Activated T-cell treated with anti-CD3 and anti-CD28 coated beads for 4 hours (primary cell): ENCODE results near the gene VWA8.
"Not testable (repeated sequence)": the region's sequence is repeated elsewhere in the genome, so short reads cannot be mapped to it uniquely, and the experiment has no call there.

ENCODE experiments used
- DNase-seq: peaks from one replicate; pipeline ENCODE4 v3.0.0-alpha.2; 2020

Gene VWA8

GRCh38 chr13:41791056-41791455 lies 169.9 kb downstream of the VWA8 start:
- no peak for DNase-seq

GRCh38 chr13:41788552-41788951 lies 172.4 kb downstream of the VWA8 start:
- no peak for DNase-seq

DNA sequence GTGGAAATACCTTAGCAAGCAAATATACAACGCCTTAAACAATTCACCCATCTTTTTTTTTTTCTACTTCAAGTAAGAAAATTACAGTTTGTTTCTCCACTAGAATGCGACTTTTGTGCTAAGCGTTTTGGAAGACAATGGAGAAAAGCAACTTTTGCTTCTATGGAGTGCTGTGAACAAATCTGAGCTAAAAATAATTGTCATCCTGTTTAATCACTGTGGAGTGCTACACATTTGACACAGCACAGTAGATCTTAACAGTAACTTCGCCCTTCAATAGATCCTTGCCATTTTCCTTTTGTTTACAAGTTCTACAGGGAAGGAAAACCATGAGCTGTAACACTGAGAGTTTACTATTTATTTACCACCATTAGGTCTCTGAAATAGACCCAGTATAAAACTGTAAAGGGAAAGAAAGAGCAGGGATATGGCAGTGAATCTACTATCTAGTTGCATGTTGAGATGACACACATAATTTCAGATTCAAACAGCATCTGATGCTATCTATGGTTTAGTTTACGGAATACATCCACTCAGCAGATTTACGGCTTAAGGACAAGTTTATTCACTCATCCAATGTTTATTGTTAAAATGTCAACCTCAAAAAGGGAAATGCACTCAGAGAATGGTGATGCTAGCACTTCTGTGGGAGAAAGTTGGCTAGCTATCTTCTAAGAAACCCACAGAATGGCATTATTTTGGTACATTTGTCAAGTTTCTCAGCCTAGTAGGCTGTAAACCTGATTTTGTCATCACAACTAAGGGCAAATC lies 175.3 kb downstream of the VWA8 start:
- no peak for DNase-seq

DNA sequence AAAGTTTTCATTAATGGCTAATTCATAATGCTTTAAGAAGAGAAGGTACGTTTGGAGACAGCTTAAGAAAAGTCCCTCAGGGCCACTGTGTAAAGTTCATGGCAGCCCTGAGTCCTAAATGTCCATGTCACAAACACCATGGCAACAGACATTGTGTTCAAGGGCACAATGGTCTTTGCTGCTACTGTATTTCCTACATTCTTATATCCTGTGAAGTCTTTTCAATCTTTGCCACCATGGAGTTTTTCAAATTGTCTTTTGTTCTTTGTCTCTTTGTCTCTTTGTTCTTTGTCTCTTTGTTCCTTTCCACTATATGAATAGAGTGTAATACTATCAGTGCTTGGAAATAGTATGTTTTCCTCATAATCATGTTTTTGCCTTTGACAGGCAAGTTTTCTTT lies 178.8 kb downstream of the VWA8 start:
- DNase-seq = no peak

- DNase-seq = no peak
Measured at GRCh38 chr13:41780715-41781706, 179.9 kb downstream of the VWA8 start.

GRCh38 chr13:41775251-41775650 lies 185.7 kb downstream of the VWA8 start:
- DNase-seq = no peak

DNA sequence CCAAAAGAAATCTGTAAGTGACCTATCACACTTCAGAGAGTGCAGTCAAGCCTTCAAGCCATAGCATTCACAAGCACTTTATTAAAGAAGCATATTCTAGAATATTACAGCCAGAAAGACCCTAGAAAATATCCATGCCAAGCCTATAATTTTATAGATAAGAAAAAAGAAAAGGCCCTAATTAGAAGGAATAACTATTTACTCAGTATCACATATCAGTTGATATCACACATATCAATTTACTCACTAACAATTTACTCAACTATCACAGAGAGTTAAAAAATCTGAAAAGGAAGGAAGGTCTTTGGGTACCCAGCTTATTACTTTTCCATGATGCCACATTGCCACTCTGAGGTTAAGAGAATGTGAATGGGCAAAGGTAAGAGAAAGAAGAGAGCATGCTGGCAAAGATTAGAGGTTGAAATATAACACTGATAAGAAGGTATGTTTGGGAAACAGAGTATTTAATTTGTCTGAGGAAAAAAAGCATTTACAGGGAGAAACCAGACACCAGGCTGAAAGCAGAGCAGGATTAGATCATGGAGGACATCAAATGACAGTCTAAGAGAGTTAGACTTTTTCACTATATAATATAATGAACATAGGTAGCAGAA lies 186.2 kb downstream of the VWA8 start:
- no peak for DNase-seq

GRCh38 chr13:41767801-41768200 lies 193.1 kb downstream of the VWA8 start:
- no peak for DNase-seq

DNA sequence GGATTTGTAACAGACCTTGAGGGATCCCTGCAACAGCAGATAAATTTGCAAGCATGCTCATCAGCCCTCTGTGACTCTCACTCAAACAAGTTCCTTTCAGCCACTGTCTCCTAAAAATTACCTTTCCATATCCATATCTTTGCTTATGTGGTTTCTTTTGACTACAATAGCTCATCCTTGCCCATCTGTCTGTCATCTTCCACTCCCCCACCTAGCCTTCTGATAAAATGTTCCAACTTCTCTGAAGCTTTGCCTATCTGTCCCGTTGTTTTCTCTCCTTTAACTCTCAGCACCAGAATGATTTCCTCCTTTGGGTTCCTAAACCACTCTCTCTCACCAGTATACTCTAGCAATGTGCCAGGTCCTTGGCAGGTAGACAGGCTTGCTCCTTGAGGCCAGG lies 194.5 kb downstream of the VWA8 start:
- no peak for DNase-seq

GRCh38 chr13:41765813-41766212 lies 195.1 kb downstream of the VWA8 start:
- no peak for DNase-seq

- no peak for DNase-seq
Measured at GRCh38 chr13:41765020-41765419, 195.9 kb downstream of the VWA8 start.

GRCh38 chr13:41764558-41764957 lies 196.4 kb downstream of the VWA8 start:
- DNase-seq = no peak

DNA sequence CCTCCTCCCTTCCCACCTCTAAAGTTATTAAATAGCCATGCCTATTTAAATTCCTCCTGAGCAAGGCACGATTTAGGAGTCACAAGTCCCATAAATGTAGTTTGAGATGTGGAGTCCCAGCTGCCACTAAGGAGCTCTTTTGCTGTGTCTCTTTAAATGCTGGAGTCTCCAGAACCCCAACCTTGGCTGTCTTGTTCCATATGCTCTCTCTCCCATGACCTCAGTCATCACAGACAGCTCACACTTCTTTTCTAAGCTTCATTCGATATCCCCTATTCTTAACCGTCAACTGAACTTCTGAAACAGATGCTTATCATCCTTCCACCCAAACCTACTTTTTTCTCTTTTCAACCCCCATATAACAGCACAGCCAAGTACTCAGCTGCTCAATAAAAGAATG lies 197.1 kb downstream of the VWA8 start:
- DNase-seq = no peak

DNA sequence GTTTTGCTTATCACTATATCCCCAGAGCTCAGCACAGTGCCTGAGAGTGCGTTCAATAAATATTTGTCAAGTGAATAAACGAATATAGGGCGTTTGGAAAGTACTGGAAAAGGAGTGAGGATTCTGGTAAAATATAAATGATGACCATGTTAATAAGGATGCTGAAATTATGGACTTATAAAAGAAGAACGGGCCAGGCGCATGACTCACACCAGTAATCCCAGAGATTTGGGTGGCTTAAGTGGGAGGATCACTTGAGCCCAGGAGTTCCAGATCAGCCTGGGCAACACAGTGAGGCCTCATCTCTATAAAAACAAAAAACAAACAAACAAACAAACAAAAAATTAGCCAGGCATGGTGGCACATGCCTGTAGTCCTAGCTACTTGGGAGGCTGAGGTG lies 198.1 kb downstream of the VWA8 start:
- DNase-seq = no peak

GRCh38 chr13:41756198-41756880 lies 204.6 kb downstream of the VWA8 start:
- no peak for DNase-seq

DNA sequence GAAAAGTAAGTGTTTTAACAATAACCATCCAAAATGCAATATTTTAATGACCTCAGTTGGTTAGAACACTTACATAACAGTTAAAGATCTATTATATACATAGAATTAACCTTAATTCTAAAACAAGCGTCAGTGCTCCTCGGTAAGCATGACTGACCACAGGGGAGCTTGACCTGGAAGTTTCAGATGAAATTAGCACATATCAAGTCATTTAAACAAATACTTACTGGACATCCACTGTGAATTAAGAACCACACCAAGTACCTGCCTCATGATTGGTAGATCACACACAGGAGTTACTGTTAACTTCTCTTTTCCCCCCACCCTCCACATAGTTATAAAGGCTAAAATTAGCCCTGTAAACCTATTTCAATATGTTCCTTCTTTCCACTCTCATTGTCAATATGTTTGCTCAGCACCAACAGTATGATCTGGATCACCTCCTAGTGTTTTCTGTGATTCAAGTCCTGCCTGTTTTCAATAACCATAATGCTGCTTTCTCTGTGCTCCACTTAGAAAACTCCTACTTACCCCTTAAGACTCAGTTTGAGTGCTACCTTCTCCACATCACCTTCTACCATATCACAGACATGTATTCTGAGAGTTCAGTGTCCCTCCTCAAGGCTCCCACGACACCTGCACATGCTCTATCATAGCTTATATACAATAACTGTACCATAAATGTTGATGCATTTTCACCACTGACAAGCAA lies 209.0 kb downstream of the VWA8 start:
- no peak for DNase-seq

- DNase-seq = no peak
Measured at GRCh38 chr13:41751277-41751676, 209.6 kb downstream of the VWA8 start.

DNA sequence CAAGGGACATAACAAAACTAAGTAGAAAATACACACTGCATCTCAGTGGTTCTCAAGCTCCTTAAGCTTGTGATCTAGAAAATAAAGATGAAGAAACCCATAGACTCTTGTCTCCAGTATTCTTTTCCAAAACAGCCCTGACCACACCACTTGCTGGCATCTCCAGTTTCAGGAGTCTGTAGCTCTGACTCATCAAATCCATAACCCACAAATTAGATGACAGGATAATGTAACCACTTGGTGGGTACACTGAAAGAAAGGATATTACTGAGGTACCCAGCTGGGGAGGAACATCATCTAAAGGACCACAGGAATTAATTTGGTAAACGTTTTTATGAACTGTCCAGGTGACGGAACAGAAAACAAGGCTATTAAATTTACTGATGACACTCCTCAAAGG lies 214.7 kb downstream of the VWA8 start:
- DNase-seq = no peak

- not testable (repeated sequence) for DNase-seq
Measured at GRCh38 chr13:41745496-41745895, 215.4 kb downstream of the VWA8 start.

DNA sequence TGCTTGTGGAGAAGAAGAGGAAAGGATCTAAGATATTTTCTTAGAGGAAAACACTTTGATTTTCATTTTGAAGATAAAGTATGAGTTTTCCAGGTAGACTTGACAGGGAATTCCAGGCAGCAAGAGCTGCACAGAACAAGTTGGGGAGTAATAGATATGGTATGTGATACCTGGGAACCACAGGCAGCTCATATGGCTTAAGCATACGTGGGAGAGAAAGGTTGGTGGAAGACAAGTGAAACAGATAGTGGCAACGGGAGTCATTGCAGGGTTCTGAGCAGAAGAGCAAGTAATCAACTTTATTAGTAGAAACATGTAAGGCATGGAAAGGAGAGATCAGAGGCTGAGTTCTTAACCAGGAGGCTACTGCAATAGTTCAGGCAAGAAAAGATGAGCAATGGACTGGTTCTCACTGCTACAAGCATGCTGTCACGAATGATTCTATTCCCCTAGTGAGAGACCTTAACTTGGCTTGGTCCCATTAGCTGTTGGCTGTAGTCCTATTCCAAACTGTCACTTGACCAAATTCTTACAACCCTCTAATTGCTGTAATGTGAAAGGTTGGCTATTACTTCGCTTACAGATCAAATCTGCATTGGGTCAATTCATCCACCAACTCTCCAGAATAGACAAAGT lies 217.9 kb downstream of the VWA8 start:
- no peak for DNase-seq

- DNase-seq = no peak
Measured at GRCh38 chr13:41740479-41740878, 220.4 kb downstream of the VWA8 start.
